Fibroblast of lung (primary cell): ENCODE results near the gene PDE3B.

Experiments used
- CTCF ChIP-seq, 2 donors: IDR thresholded peaks in 1 of 2; conservative IDR thresholded peaks in 1 of 2; 1 replicate in 1 of 2; 2 replicates in 1 of 2; pipeline ENCODE4 v1.5.1; 2011 to 2012; ENCODE audit warnings: low read length in 2 of 2, control low read depth in 1 of 2, inconsistent platforms in 1 of 2, low read depth in 1 of 2, mild to moderate bottlenecking in 1 of 2
- EZH2 ChIP-seq: IDR thresholded peaks from 2 replicates; pipeline ENCODE4 v1.5.1; 2012; ENCODE audit warnings: low read length, control low read depth, mild to moderate bottlenecking; ENCODE audit errors: missing control alignments

GRCh38 chr11:14809466-14809865 lies 165.9 kb downstream of the PDE3B start:
- no peak for TF ChIP-seq CTCF (conservative IDR thresholded peaks at IDR 0.05 in 1 of 2, IDR thresholded peaks at IDR 0.05 in 1 of 2; ENCODE audit: low read depth in 1 of 2, low read length in 2 of 2)
- TF ChIP-seq EZH2: no peak
